G401 (cell line): ENCODE data around the gene CTBP2. TPM values are rescaled to one million over a fixed set of nuclear protein-coding genes. Genes with fewer than 3 reads are reported as not detected.
"Not testable (repeated sequence)": the region's sequence is repeated elsewhere in the genome, so short reads cannot be mapped to it uniquely, and the experiment has no call there.

Experiments used
- DNase-seq: peaks from one replicate; pipeline ENCODE4 v3.0.0-alpha.2; 2015; ENCODE audit warnings: low spot score
- in situ Hi-C: cut with HindIII; loops from 2 replicates; pipeline ENCODE4 v1.10.0; 2016; ENCODE audit warnings: low sequenced_read_pairs, mixed read lengths
- total RNA-seq: library from RNA; depleted of rRNA; stranded (reverse); fragments of >200 nt; shearing (Covaris generic); gene quantifications from 2 replicates; pipeline ENCODE4 v1.2.3, GENCODE V29; 2014

Gene CTBP2
- total RNA-seq, 1 experiment from 2014 or later = 98.5 TPM

DNA sequence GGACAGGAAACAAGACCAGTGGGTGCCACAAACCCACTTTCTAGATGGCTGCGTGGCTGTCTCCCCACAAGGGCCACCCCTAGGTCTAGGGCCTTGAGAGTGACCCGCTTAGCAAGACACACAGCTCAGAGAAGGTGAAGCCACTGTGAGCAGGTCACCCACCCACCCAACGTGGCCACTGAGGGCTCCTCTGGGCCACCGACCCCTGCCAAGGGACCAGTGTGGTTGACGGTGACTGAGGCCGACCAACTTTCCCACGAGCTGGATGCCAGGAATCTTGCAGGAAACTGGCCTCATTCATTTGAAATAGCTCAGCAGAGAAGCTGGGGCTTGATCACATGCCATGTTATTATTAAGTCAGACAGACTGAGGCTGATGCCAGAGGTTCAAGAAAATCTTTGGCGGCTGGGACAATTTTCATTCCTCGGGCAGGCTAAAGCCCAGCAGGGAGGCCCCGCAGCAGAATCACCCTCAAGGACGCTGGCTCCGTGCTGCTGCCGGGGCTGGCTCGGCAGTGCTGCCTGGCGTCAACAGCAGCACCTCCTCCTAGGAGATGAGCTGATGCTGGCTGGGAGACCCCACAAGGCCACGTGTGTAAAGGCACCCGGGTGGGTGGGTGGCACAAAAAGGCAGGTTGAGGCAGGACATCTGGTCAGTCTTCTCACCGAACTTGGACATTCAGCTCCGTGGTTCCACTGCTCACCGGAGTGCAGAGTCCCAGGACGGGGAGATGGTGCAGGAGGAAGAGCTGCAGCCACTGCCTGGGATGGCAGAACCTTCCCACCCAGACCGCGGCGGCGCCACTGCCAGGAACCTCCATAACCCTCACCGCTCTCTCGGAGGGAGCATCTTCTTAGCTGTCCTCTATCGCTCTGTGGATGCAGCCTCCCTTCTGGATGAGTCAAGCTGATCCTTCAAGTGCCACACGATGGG is 160.7 kb downstream of the CTBP2 start:
- in situ Hi-C loops = no loop called here
- peak; percentile 58 for DNase-seq

DNA sequence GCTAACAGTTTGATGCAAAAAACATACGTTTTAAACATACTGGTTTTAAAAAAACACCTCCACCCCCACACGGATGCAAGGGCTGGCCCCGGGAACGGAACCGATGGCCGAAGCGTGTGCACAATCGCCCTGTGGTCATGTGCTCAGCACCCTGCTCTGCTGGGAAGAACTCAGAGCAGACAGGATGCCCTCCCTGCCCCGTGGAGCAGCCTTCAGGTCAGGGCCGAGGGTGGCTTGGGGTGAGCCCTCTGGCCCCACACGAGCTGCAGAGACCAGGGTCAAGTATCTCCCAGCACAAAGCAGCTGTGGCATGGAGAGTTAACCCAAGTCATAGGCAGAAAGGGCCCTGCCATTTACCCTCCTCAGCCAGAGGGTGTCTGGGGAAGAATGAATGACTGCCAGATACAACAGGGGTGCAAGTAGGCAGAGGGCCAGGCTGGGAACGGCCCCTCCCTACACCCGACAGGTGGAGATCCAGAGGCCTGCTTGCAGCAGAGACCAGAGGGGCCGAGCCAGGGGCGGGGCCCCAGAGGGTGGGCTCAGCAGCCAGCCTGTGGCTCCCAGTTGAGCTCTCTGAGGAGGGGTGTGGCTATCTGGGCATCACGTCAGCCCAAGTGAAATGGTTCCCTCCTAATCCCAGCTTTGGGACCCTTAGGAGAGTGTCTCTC is 161.6 kb downstream of the CTBP2 start:
- no peak for DNase-seq
- in situ Hi-C loops = no loop called here

- DNase-seq = peak; percentile 59
- in situ Hi-C loops = no loop called here
Measured at GRCh38 chr10:124997771-124998623, 162.4 kb downstream of the CTBP2 start.

GRCh38 chr10:124997306-124997705 is 163.1 kb downstream of the CTBP2 start:
- in situ Hi-C loops = no loop called here
- no peak for DNase-seq

DNA sequence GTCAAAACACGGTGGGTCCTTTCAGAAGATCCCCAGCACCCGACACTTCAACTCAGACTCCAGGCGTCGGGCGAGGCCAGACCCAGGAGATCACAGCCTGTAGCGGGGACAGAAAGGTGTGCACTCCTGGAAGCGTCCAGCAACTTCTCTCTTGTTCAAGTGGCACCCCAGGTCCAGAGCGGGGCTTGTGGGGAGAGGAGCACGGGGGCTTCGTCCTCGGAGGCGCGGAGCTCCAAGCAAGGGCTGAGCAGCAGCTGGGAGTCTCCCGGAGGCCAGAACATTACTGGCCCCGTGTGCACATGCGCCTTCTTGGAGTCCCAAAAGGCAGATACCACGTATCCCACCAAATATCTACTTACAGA is 163.5 kb downstream of the CTBP2 start:
- in situ Hi-C loops = no loop called here

GRCh38 chr10:124996127-124996853 is 164.1 kb downstream of the CTBP2 start:
- DNase-seq = no peak
- in situ Hi-C loops = no loop called here

More for the DNA sequence above, 163.5 kb downstream of the CTBP2 start:
- no peak for DNase-seq

GRCh38 chr10:124995605-124996004 is 164.8 kb downstream of the CTBP2 start:
- in situ Hi-C loops = no loop called here
- no peak for DNase-seq

DNA sequence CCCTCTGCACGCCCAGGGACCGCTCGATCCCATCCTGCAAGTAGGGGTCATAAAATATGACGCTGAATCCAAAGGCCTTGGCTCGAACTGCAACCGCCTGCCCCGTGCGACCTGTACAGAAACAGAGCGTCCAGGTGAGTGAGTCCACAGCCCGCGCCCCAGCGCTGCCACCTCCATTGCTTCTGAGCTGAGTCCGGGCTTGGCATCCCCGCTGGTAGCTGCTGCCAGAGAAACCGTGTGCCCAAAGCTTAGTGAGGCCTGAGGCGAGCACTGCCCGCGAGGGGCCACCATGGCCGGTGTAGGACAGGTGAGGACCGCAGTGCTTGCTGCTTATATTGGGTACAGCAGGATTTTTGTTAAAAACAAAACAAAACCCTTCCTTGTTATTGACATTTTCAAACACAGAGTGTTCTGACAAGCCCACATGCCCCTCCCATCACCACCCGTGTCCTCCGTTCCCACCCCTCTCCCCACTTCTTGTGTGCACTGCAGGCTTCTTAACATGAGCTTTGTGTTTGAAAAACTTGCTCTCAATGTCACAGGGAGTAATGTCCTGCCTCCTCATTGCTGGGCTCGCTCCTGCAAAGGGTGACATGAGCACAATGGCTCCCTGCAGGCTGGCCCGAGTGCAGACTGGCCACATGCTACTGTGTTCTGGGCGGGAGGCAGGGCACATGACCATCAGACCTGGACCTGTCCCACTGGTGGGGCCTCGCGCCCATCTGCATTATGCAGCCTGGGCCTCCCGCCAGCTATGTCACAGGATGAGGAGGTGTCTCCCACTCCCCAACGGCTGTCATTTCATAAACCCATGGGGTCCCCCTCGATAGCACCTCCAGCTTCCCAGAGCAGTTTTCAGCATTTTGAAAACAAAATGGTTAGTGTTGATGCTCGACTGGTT is 165.5 kb downstream of the CTBP2 start:
- DNase-seq = peak; percentile 77
- in situ Hi-C loops = no loop called here

GRCh38 chr10:124993736-124994451 is 166.5 kb downstream of the CTBP2 start:
- in situ Hi-C loops = no loop called here
- DNase-seq = peak; percentile 50

- in situ Hi-C loops = no loop called here
- DNase-seq = no peak
Measured at GRCh38 chr10:124993345-124993708, 167.0 kb downstream of the CTBP2 start.

- peak; percentile 84 for DNase-seq
- in situ Hi-C loops = no loop called here
Measured at GRCh38 chr10:124992462-124993344, 167.7 kb downstream of the CTBP2 start.

DNA sequence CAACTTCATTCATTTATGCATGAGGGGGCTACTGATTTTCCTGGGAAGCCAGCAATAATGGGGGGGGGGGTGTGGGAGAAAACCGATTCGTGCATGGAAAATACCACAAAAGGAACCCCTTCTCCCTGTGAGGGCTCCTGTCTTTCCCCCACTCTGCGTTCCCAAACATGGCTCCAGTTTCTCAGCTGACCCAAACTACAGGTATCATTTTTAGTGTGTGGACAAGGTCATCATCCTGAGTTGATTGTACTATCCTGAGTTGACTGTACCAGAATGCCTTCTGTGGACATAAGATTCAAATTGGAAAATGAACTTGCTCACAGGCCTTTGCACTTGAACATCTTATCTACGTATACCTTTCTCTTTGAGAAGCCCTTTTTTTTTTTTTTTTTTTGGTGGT is 168.5 kb downstream of the CTBP2 start:
- in situ Hi-C loops = no loop called here

GRCh38 chr10:124990671-124991625 is 169.4 kb downstream of the CTBP2 start:
- in situ Hi-C loops = no loop called here
- no peak for DNase-seq

More for the DNA sequence above, 168.5 kb downstream of the CTBP2 start:
- no peak for DNase-seq

GRCh38 chr10:124989526-124989925 is 170.8 kb downstream of the CTBP2 start:
- DNase-seq = no peak
- in situ Hi-C loops = no loop called here

DNA sequence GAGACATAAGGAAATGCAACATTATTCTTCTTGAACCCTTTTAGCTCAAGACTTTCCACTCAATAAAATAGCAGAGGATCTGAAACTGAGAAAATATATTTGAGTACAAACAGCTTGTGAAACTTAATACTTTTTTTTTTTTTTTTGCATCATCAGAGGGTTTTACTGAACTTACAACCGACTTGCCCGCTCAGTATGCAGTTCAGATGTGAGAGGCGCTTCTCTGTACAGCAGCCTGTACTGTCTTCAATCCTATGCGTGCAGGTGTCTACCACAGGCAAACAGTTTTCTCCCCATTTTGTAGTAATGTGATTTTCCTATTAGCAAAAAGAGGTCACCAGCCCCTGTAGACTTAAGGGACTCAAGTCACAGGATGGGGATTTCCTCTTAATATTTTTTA is 171.6 kb downstream of the CTBP2 start:
- DNase-seq, in situ Hi-C loops: not testable (repeated sequence)
